IMR-90 (cell line): ENCODE results near the gene SEC11A. TPM values are rescaled to one million over a fixed set of nuclear protein-coding genes. Genes with fewer than 3 reads are reported as not detected.

ENCODE experiments used
- ATAC-seq: fragments of 200-7000 bp; cut with Tn5 transposase; 2 replicates; pipeline ENCODE4 v1.9.1; 2020; ENCODE audit warnings: low read depth, mild to moderate bottlenecking, moderate library complexity
- BruUV-seq: library from RNA; stranded (reverse); fragments of 400-500 nt; replicated peaks from 2 replicates; lab custom pipeline; 2021; lab: Mats Ljungman, UMichigan
- CTCF ChIA-PET: fragments of 300-600 bp; formaldehyde crosslinking; extraction: SDS; loops from one replicate; lab custom pipeline; 2021; ENCODE audit warnings: antibody characterized with exemption; lab: Yijun Ruan, JAX
- POLR2A ChIA-PET: fragments of 300-600 bp; sonication (Branson Sonifier 250); formaldehyde crosslinking; loops from one replicate; lab custom pipeline; 2022; ENCODE audit warnings: antibody characterized with exemption; ENCODE audit not compliant: unreplicated experiment; lab: Charles Lee
- DNase-seq: peaks from one replicate; pipeline ENCODE4 v3.0.0; 2013
- H2AFZ ChIP-seq: replicated peaks from 2 replicates; pipeline ENCODE3; 2013; ENCODE audit warnings: low read length, mild to moderate bottlenecking; ENCODE audit not compliant: poor library complexity
- H2AK5ac ChIP-seq: 2 replicates; pipeline ENCODE4 v1.6.1; 2013; ENCODE audit warnings: low read depth, low read length, inconsistent platforms
- H2AK9ac ChIP-seq: replicated peaks from 2 replicates; pipeline ENCODE3; 2013; ENCODE audit warnings: mild to moderate bottlenecking, low read depth, low read length, moderate library complexity; ENCODE audit not compliant: poor library complexity
- H2BK120ac ChIP-seq: 2 replicates; pipeline ENCODE4 v1.6.1; 2013; ENCODE audit warnings: low read depth, low read length, inconsistent platforms
- H2BK15ac ChIP-seq: 3 replicates; pipeline ENCODE4 v1.6.1; 2013; ENCODE audit warnings: low read depth, low read length, inconsistent platforms
- H2BK20ac ChIP-seq: 2 replicates; pipeline ENCODE4 v1.6.1; 2013; ENCODE audit warnings: low read depth, mild to moderate bottlenecking, inconsistent platforms, low read length, moderate library complexity
- H2BK5ac ChIP-seq: 2 replicates; pipeline ENCODE4 v1.6.1; 2013; ENCODE audit warnings: mild to moderate bottlenecking, low read depth, low read length, inconsistent platforms; ENCODE audit not compliant: poor library complexity, severe bottlenecking
- H3K14ac ChIP-seq: replicated peaks from 2 replicates; pipeline ENCODE4 v1.6.1; 2013; ENCODE audit warnings: low read depth, low read length, inconsistent platforms
- H3K18ac ChIP-seq: 2 replicates; pipeline ENCODE4 v1.6.1; 2013; ENCODE audit warnings: low read depth, low read length, control low read depth
- H3K23ac ChIP-seq: 2 replicates; pipeline ENCODE4 v1.6.1; 2013; ENCODE audit warnings: low read depth, low read length, inconsistent platforms
- H3K27ac ChIP-seq: 2 replicates; pipeline ENCODE4 v1.5.1; 2013; ENCODE audit warnings: mild to moderate bottlenecking, control low read depth, low read length; ENCODE audit not compliant: insufficient read depth
- H3K27me3 ChIP-seq: 2 replicates; pipeline ENCODE4 v1.6.1; 2013; ENCODE audit warnings: low read length; ENCODE audit not compliant: control insufficient read depth, insufficient read depth
- H3K36me3 ChIP-seq: 2 replicates; pipeline ENCODE4 v1.6.1; 2013; ENCODE audit warnings: low read length, mixed read lengths; ENCODE audit not compliant: control insufficient read depth, insufficient read depth
- H3K4ac ChIP-seq: 2 replicates; pipeline ENCODE4 v1.6.1; 2013; ENCODE audit warnings: low read depth, low read length, inconsistent platforms
- H3K4me1 ChIP-seq: 2 replicates; pipeline ENCODE4 v1.6.1; 2013; ENCODE audit warnings: low read length, mixed read lengths; ENCODE audit not compliant: control insufficient read depth, insufficient read depth
- H3K4me2 ChIP-seq: 2 replicates; pipeline ENCODE4 v1.6.1; 2013; ENCODE audit warnings: low read depth, mild to moderate bottlenecking, control low read depth, low read length, moderate library complexity
- H3K4me3 ChIP-seq: 2 replicates; pipeline ENCODE4 v1.5.1; 2013; ENCODE audit warnings: low read depth, mild to moderate bottlenecking, control low read depth, low read length, moderate library complexity; ENCODE audit not compliant: insufficient read depth
- H3K56ac ChIP-seq: 2 replicates; pipeline ENCODE4 v1.6.1; 2013; ENCODE audit warnings: low read length, inconsistent platforms; ENCODE audit not compliant: insufficient read depth; ENCODE audit errors: extremely low read depth
- H3K79me1 ChIP-seq, 2 experiments: 2 replicates each; pipeline ENCODE4 v1.6.1; 2013; ENCODE audit warnings: low read length in 2 of 2, inconsistent platforms in 1 of 2, low read depth in 1 of 2
- H3K9ac ChIP-seq: 2 replicates; pipeline ENCODE4 v1.6.1; 2013; ENCODE audit warnings: low read depth, low read length, control low read depth
- H3K9me1 ChIP-seq: 2 replicates; pipeline ENCODE4 v1.6.1; 2013; ENCODE audit warnings: low read length, inconsistent platforms; ENCODE audit not compliant: insufficient read depth
- H3K9me3 ChIP-seq: 2 replicates; pipeline ENCODE4 v1.6.1; 2013; ENCODE audit warnings: low read length; ENCODE audit not compliant: control insufficient read depth, insufficient read depth
- H4K20me1 ChIP-seq: 2 replicates; pipeline ENCODE4 v1.6.1; 2013; ENCODE audit warnings: low read length, inconsistent platforms; ENCODE audit not compliant: insufficient read depth
- H4K5ac ChIP-seq: 2 replicates; pipeline ENCODE4 v1.6.1; 2013; ENCODE audit warnings: mild to moderate bottlenecking, low read depth, low read length, control low read depth
- H4K8ac ChIP-seq, 2 experiments: 2 replicates each; pipeline ENCODE4 v1.6.1; 2013; ENCODE audit warnings: low read depth in 2 of 2, low read length in 2 of 2, control low read depth in 1 of 2, inconsistent platforms in 1 of 2
- H4K91ac ChIP-seq: 2 replicates; pipeline ENCODE4 v1.6.1; 2013; ENCODE audit warnings: low read depth, low read length, inconsistent platforms; ENCODE audit not compliant: insufficient read depth
- BHLHE40 ChIP-seq: fragments of 150-350 bp; IDR thresholded peaks from 2 replicates; pipeline ENCODE4 v1.6.1; 2016; ENCODE audit warnings: mild to moderate bottlenecking, low read depth, low read length
- CEBPB ChIP-seq: IDR thresholded peaks from 2 replicates; pipeline ENCODE4 v1.6.1; 2012; ENCODE audit warnings: low read depth, low read length, improper control_type of control experiment
- CHD1 ChIP-seq: IDR thresholded peaks from 2 replicates; pipeline ENCODE4 v1.6.1; 2012; ENCODE audit warnings: low read depth, low read length, improper control_type of control experiment
- FOS ChIP-seq: fragments of 150-350 bp; IDR thresholded peaks from 2 replicates; pipeline ENCODE4 v1.6.1; 2016; ENCODE audit warnings: low read depth, low read length
- MAFK ChIP-seq: IDR thresholded peaks from 2 replicates; pipeline ENCODE4 v1.6.1; 2012; ENCODE audit warnings: low read depth, low read length, improper control_type of control experiment
- MAZ ChIP-seq: IDR thresholded peaks from 2 replicates; pipeline ENCODE4 v1.6.1; 2012; ENCODE audit warnings: low read depth, mild to moderate bottlenecking, low read length, improper control_type of control experiment, moderate library complexity, borderline replicate concordance
- MXI1 ChIP-seq: IDR thresholded peaks from 2 replicates; pipeline ENCODE4 v1.6.1; 2012; ENCODE audit warnings: low read depth, mild to moderate bottlenecking, low read length, moderate library complexity, borderline replicate concordance
- NFE2L2 ChIP-seq: fragments of 150-350 bp; IDR thresholded peaks from 2 replicates; pipeline ENCODE4 v1.6.1; 2016; ENCODE audit warnings: low read depth, mild to moderate bottlenecking, low read length
- POLR2A ChIP-seq: IDR thresholded peaks from 2 replicates; pipeline ENCODE4 v1.6.1; 2012; ENCODE audit warnings: mild to moderate bottlenecking, low read depth, low read length
- RAD21 ChIP-seq: IDR thresholded peaks from 2 replicates; pipeline ENCODE4 v1.6.1; 2012; ENCODE audit warnings: low read length, improper control_type of control experiment
- RCOR1 ChIP-seq: IDR thresholded peaks from 2 replicates; pipeline ENCODE4 v1.6.1; 2012; ENCODE audit warnings: mild to moderate bottlenecking, low read length, improper control_type of control experiment; ENCODE audit not compliant: insufficient replicate concordance
- RFX5 ChIP-seq: IDR thresholded peaks from 2 replicates; pipeline ENCODE4 v1.8.0; 2012; ENCODE audit warnings: low read depth, mild to moderate bottlenecking, low read length, moderate library complexity
- SMC3 ChIP-seq: fragments of 150-350 bp; IDR thresholded peaks from 2 replicates; pipeline ENCODE4 v1.6.1; 2016; ENCODE audit warnings: low read depth, mild to moderate bottlenecking, antibody characterized with exemption, low read length, moderate library complexity
- WGBS, 2 experiments: methylation state at CpG; one replicate each; pipeline versions ENCODE4 v1.1.5 to v1.1.7; 2013; ENCODE audit warnings: missing lambda C conversion rate in 2 of 2; ENCODE audit not compliant: insufficient read length in 1 of 2; ENCODE audit errors: extremely low coverage in 2 of 2; 5-methylcytosine and 5-hydroxymethylcytosine counted together
- dilution Hi-C: fragments of 300-500 bp; cut with HindIII; formaldehyde crosslinking; loops from one replicate; pipeline ENCODE4 v1.14.3; 2018; ENCODE audit warnings: low sequenced_read_pairs; ENCODE audit not compliant: unreplicated experiment
- in situ Hi-C: fragments of 300-500 bp; cut with MboI; formaldehyde crosslinking; loops from 3 replicates; pipeline ENCODE4 v1.14.3; 2019; ENCODE audit warnings: low sequenced_read_pairs, inconsistent platforms, mixed read lengths
- intact Hi-C: fragments of 100-400 bp; cut with micrococcal nuclease; formaldehyde crosslinking; loops from 2 replicates; pipeline ENCODE4 v1.10.0; 2022
- polyA plus RNA-seq, 3 experiments: library from polyadenylated mRNA; depleted of rRNA; stranded (reverse); fragments of >200 nt; gene quantifications; 2 replicates each; pipeline ENCODE4 v1.2.3, GENCODE V29; 2012; ENCODE audit warnings: low replicate concordance in 1 of 3
- total RNA-seq: library from RNA; depleted of rRNA; stranded (reverse); fragments of >200 nt; gene quantifications from 2 replicates; pipeline ENCODE4 v1.2.3, GENCODE V29; 2012
- TF ChIP-seq, protein P1 (sequence below): fragments of 150-350 bp; IDR thresholded peaks from 2 replicates; pipeline ENCODE4 v1.6.1; 2016; ENCODE audit warnings: low read depth, mild to moderate bottlenecking, low read length, moderate library complexity, borderline replicate concordance
- TF ChIP-seq, protein P2 (sequence below): fragments of 150-350 bp; IDR thresholded peaks from 2 replicates; pipeline ENCODE4 v1.6.1; 2017; ENCODE audit warnings: mild to moderate bottlenecking, antibody characterized with exemption, low read length, low read depth
- TF ChIP-seq, protein P3 (sequence below): conservative IDR thresholded peaks from 2 replicates; pipeline ENCODE4 v1.5.1; 2012; ENCODE audit warnings: mild to moderate bottlenecking, low read depth, low read length, improper control_type of control experiment

Gene SEC11A
- total and polyA plus RNA-seq, 2 of the 4 experiments (the other 2 are of a cell fraction) = 62.4 to 108 TPM

DNA sequence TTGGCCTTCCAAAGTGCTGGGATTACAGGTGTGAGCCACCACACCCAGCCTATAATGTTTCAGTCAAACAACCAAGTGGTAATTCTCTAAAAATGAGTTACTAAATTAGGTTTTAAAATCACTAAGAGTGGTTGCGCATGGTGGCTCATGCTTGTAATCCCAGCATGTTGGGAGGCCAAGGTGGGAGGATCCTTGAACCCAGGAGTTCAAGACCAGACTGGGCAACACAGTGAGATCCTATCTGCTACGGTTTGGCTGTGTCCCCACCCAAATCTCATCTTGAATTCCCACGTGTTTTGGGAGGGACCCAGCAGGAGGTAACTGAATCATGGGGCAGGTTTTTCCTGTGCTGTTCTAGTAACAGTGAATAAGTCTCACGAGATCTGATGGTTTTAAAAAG is 26.1 kb downstream of the SEC11A start:
- 0 out of 2 replicates have a peak, but pooled peaks cover 3% of the 10 kb centered on the region for H3K9me1 ChIP-seq
- H3K23ac ChIP-seq = no peak overlapping the region
- H3K9me3 ChIP-seq = no peaks in the 10 kb centered on the region
- H3K4me3 ChIP-seq = no peak overlapping the region
- no peak for DNase-seq
- no peak for TF ChIP-seq NFE2L2
- TF ChIP-seq POLR2A = no peak
- TF ChIP-seq, protein P1, sequence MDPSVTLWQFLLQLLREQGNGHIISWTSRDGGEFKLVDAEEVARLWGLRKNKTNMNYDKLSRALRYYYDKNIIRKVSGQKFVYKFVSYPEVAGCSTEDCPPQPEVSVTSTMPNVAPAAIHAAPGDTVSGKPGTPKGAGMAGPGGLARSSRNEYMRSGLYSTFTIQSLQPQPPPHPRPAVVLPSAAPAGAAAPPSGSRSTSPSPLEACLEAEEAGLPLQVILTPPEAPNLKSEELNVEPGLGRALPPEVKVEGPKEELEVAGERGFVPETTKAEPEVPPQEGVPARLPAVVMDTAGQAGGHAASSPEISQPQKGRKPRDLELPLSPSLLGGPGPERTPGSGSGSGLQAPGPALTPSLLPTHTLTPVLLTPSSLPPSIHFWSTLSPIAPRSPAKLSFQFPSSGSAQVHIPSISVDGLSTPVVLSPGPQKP = no peak
- no peak for TF ChIP-seq FOS
- no peak for TF ChIP-seq MXI1
- TF ChIP-seq, protein P2, sequence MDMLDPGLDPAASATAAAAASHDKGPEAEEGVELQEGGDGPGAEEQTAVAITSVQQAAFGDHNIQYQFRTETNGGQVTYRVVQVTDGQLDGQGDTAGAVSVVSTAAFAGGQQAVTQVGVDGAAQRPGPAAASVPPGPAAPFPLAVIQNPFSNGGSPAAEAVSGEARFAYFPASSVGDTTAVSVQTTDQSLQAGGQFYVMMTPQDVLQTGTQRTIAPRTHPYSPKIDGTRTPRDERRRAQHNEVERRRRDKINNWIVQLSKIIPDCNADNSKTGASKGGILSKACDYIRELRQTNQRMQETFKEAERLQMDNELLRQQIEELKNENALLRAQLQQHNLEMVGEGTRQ = no peak
- no peak for TF ChIP-seq MAZ
- no peak for TF ChIP-seq RAD21
- TF ChIP-seq MAFK = no peak
- no peak for TF ChIP-seq CHD1
- TF ChIP-seq RCOR1 = no peak
- no peak for TF ChIP-seq BHLHE40
- TF ChIP-seq SMC3 = no peak
- TF ChIP-seq CEBPB = no peak
- TF ChIP-seq, protein P3, sequence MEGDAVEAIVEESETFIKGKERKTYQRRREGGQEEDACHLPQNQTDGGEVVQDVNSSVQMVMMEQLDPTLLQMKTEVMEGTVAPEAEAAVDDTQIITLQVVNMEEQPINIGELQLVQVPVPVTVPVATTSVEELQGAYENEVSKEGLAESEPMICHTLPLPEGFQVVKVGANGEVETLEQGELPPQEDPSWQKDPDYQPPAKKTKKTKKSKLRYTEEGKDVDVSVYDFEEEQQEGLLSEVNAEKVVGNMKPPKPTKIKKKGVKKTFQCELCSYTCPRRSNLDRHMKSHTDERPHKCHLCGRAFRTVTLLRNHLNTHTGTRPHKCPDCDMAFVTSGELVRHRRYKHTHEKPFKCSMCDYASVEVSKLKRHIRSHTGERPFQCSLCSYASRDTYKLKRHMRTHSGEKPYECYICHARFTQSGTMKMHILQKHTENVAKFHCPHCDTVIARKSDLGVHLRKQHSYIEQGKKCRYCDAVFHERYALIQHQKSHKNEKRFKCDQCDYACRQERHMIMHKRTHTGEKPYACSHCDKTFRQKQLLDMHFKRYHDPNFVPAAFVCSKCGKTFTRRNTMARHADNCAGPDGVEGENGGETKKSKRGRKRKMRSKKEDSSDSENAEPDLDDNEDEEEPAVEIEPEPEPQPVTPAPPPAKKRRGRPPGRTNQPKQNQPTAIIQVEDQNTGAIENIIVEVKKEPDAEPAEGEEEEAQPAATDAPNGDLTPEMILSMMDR = no peak
- no peak for TF ChIP-seq RFX5
- H4K20me1 ChIP-seq = peaks cover 13% of the 10 kb centered on the region; the same call in 1 of the 2 replicates
- no peak overlapping the region for H3K4ac ChIP-seq
- H3K14ac ChIP-seq = no peak overlapping the region
- H4K8ac ChIP-seq = no peak overlapping the region
- no peak overlapping the region for H2BK120ac ChIP-seq
- dilution Hi-C loops = no loop called here
- peaks cover 13 to 57% of the 10 kb centered on the region in 2 experiments for H3K79me1 ChIP-seq
- no peak overlapping the region for H2AFZ ChIP-seq
- no CpG with 5 or more reads among the region's 4 CpGs for WGBS, 2 experiments
- no peak overlapping the region for H4K91ac ChIP-seq
- peaks cover 14% of the 10 kb centered on the region for H3K36me3 ChIP-seq
- H3K9ac ChIP-seq = no peak overlapping the region
- H2AK5ac ChIP-seq = no peak overlapping the region
- H3K56ac ChIP-seq = no peak overlapping the region
- ATAC-seq = no peak
- in situ Hi-C loops = no loop called here
- no peak overlapping the region for H3K27ac ChIP-seq
- H3K4me1 ChIP-seq = no peaks in the 10 kb centered on the region; the same call in 1 of the 2 replicates
- intact Hi-C loops = no loop called here
- H4K5ac ChIP-seq = no peak overlapping the region
- H3K4me2 ChIP-seq = no peak overlapping the region
- no peaks in the 10 kb centered on the region for H3K27me3 ChIP-seq
- ChIA-PET CTCF (no interaction called here), POLR2A (no interaction called here)
- BruUV-seq = no TSS peak
- H2AK9ac ChIP-seq = peak overlapping the region; percentile 13
- no peak overlapping the region for H2BK20ac ChIP-seq
- H2BK5ac ChIP-seq = no peak overlapping the region
- no peak overlapping the region for H2BK15ac ChIP-seq
- H3K18ac ChIP-seq = no peak overlapping the region
